Raji (cell line): ENCODE data around the gene LHX4.

Source experiments
- POLR2A ChIP-seq: IDR thresholded peaks from 2 replicates; pipeline ENCODE4 v1.6.1; 2011; ENCODE audit warnings: low read depth, low read length, control low read depth; ENCODE audit not compliant: insufficient read depth

Gene LHX4

DNA sequence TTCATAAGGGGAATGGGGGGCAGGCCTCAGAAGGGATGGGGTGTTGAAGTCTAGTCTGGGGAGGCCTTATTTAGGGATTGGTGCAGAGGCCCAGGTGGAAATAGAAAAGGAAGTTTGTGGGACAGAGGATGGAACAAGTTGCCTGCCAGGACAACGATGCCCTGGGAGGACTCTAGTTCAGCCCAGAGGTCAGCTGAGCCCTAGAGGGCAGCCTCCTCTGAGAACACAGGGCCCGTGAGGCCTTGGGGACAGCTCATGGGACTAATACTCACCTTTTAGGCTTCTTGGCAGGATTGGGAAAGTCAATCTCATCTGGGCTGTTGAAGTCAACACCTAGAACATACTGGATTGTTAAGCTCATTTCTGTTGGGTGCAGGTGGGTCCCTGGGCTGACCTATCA lies 43.0 kb downstream of the LHX4 start:
- TF ChIP-seq POLR2A = no peak

DNA sequence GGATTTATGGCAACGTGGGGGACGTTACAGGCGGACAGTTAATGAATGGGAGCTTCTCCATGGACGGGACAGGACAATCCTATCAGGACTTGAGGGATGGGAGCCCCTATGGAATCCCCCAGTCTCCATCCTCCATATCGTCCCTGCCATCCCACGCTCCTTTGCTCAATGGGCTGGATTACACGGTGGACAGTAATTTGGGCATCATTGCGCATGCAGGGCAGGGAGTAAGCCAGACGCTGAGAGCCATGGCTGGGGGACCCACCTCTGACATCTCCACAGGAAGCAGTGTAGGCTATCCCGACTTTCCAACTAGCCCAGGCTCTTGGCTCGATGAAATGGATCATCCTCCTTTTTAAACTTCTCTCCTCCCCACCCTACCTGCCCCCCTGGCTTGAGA lies 44.2 kb downstream of the LHX4 start:
- TF ChIP-seq POLR2A = no peak

- TF ChIP-seq POLR2A = no peak
Observed at GRCh38 chr1:180275726-180276125, 45.7 kb downstream of the LHX4 start.

- TF ChIP-seq POLR2A = no peak
Observed at GRCh38 chr1:180277476-180278193, 47.6 kb downstream of the LHX4 start.

GRCh38 chr1:180278194-180278515 lies 48.1 kb downstream of the LHX4 start:
- no peak for TF ChIP-seq POLR2A

GRCh38 chr1:180278596-180279395 lies 48.7 kb downstream of the LHX4 start:
- no peak for TF ChIP-seq POLR2A

DNA sequence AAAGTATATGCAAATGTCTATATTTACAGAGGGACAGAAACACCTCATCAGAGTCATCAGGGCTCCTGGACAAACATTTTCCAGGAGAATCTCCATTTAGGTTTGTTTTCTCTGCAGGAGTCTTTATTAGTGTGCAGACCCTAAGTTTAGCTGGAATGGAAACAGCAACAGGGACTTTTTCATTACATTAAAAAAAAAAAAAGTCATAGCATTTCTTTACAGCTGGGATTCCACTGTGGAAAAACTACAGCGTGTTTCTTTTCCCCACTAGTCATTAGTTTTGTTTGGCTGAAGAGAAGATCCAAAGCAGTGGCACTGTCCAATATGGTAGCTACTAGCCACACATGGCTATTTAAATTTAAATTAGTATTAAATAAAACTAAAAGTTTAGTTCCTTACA lies 49.6 kb downstream of the LHX4 start:
- TF ChIP-seq POLR2A = no peak

DNA sequence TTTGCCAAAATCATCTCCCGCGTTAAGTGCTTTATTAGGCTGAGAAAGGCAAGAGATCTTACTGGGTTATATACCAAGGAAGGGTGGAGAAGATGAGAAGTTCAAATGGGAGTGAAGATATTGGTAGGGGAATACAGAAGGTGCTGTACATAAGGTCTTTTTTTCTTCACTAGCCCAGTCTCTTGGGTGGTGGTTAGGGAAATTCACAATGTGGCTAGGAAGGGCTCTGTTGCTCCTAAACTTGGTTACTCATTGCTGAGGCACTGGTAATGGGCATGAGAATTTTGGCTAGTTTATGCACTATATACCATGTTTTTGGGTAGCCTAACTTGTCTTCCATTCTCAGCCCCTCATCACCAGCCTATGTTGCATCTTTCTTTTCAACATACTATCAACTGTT lies 50.6 kb downstream of the LHX4 start:
- no peak for TF ChIP-seq POLR2A

DNA sequence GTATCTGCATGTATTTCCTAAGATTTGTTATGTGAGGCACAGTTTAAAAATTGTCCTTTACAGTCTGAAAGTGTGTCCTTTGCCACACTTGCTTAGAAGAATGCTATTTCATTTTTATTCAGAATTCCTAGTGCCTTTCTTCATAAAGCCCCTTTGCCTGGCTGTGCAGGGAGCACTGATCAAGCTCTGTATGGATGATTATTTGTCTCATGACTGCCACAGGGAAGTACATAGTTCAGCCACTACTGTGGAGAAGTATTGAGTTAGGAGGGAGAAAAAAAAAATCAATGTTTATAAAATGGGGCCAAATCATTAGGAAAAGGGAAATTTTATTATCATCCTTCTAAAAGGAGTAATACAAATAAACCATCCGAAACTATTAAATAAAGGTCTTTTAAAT lies 51.4 kb downstream of the LHX4 start:
- no peak for TF ChIP-seq POLR2A

GRCh38 chr1:180282401-180283044 lies 52.5 kb downstream of the LHX4 start:
- no peak for TF ChIP-seq POLR2A

- no peak for TF ChIP-seq POLR2A
Observed at GRCh38 chr1:180283098-180283497, 53.0 kb downstream of the LHX4 start.

DNA sequence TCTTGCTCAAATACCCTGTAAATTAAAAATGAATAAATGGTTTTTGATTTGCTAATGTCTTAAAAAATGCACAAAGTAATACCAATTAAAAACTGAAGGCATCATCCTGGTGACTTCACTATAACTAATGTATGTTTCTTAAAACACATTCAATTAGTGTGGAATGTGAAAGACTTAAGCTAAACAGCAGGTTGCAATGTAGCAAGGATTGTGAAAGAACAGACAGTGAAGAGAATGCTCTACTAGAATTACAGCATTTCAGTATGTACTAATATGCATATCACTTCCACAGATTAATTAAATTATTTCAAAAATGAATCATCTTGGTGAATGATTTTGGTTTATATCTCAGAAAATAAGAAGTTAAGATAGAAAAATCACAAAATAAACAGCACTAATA lies 56.4 kb downstream of the LHX4 start:
- no peak for TF ChIP-seq POLR2A

DNA sequence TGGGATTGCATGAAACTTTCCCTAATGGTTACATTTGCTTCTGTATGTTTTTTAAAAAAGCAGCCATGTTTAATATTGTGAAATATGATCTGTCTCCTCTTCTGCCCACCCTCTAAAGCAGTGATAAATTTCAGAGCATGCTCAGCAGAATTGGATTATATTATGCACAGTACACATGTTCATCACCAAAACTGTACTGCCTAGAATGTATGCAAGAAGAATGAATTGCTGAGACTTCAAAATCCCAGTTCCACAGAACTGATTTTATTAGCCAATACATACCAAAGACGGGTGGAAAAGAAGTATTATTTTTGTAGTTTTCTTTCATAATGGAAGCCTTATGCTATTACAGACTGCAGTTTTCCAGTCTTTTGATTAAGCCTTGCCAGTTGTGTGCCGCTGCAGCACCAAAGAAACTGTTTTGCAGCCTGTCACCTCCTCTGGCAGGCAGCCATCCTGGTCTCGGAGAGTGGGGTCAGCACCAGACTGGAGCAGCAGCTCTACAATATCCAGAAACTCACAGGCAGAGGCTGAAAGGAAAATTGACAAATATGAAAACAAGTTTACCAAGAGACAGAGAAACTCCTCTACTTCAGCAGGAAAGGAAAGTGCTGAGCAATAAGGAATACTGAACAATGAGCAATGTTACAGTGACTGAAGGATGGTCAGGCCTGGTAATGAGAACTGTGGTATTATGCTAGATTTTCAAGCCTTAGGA lies 58.1 kb downstream of the LHX4 start:
- no peak for TF ChIP-seq POLR2A

GRCh38 chr1:180288940-180289339 lies 58.9 kb downstream of the LHX4 start:
- no peak for TF ChIP-seq POLR2A

DNA sequence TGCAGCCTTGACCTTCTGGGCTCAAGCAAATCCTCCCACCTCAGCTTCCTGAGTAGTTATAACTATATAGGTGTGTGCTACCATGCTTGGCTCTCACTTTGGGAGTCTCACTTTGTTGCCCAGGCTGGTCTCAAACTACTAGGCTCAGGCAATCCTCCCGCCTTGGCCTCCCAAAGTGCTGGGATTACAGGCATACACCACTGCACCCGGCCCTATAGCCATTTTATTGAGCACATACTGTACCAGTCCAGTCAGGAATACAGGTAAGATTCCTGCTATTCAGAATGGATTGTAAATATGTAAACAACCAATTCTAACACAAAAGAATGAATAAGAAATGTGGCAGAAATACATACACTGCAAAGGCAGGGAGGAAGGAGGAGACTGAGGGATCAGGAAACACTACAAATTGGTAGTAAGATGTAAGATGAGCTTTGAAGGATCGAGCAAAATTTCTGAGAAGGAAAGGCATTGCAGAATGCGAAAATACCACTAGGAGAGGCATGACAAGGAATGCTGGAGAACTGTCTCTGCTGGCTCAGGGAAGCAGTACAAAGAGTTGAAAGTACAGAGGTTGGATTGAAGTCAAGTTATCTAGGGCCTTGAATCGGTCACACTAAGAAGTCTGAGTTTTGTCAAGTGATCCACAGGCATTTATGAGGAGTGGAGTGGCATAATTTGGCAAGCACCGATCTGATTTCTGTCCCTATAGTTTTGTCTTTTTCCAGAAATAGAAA lies 60.4 kb downstream of the LHX4 start:
- TF ChIP-seq POLR2A = no peak
